HEK293T (cell line): Measurements from ENCODE around the gene CDH4.

Source experiments
- CTCF ChIA-PET: fragments of 350-600 bp; formaldehyde crosslinking; extraction: SDS; loops from one replicate; lab custom pipeline; 2021; ENCODE audit warnings: antibody characterized with exemption, inconsistent platforms; lab: Yijun Ruan, JAX
- POLR2A ChIA-PET: fragments of 350-600 bp; formaldehyde crosslinking; extraction: SDS; loops from one replicate; lab custom pipeline; 2020; ENCODE audit warnings: antibody characterized with exemption, inconsistent platforms; lab: Yijun Ruan, JAX
- DNase-seq: peaks from one replicate; pipeline ENCODE4 v3.0.0; 2012; ENCODE audit warnings: mixed read lengths; ENCODE audit errors: extremely low spot score
- ARNT ChIP-seq: fragments of 450-650 bp; IDR thresholded peaks from 2 replicates; pipeline ENCODE4 v1.6.1; 2017; ENCODE audit warnings: mild to moderate bottlenecking
- BHLHE40 ChIP-seq: fragments of 450-650 bp; IDR thresholded peaks from 2 replicates; pipeline ENCODE4 v1.6.1; 2016; ENCODE audit warnings: mild to moderate bottlenecking, moderate library complexity, borderline replicate concordance
- CTBP1 ChIP-seq: fragments of 450-650 bp; IDR thresholded peaks from 2 replicates; pipeline ENCODE4 v1.6.1; 2016; ENCODE audit warnings: borderline replicate concordance
- ELF4 ChIP-seq: fragments of 450-650 bp; IDR thresholded peaks from 2 replicates; pipeline ENCODE4 v1.6.1; 2017; ENCODE audit warnings: antibody characterized with exemption
- FOXA1 ChIP-seq: fragments of 450-650 bp; IDR thresholded peaks from 2 replicates; pipeline ENCODE4 v1.6.1; 2016; ENCODE audit warnings: mild to moderate bottlenecking
- FOXK2 ChIP-seq: fragments of 450-650 bp; IDR thresholded peaks from 2 replicates; pipeline ENCODE4 v1.6.1; 2016; ENCODE audit warnings: mild to moderate bottlenecking
- FOXM1 ChIP-seq: fragments of 450-650 bp; IDR thresholded peaks from 2 replicates; pipeline ENCODE4 v1.6.1; 2017; ENCODE audit warnings: mild to moderate bottlenecking, borderline replicate concordance
- HDGF ChIP-seq: fragments of 450-650 bp; IDR thresholded peaks from 2 replicates; pipeline ENCODE4 v1.6.1; 2017; ENCODE audit warnings: antibody characterized with exemption, borderline replicate concordance
- L3MBTL2 ChIP-seq: fragments of 450-650 bp; conservative IDR thresholded peaks from 2 replicates; pipeline ENCODE4 v1.6.1; 2016; ENCODE audit warnings: mild to moderate bottlenecking
- LEF1 ChIP-seq: fragments of 450-650 bp; IDR thresholded peaks from 2 replicates; pipeline ENCODE4 v1.6.1; 2017; ENCODE audit warnings: mild to moderate bottlenecking, borderline replicate concordance
- NFRKB ChIP-seq: fragments of 450-650 bp; IDR thresholded peaks from 2 replicates; pipeline ENCODE4 v1.6.1; 2016; ENCODE audit warnings: mild to moderate bottlenecking, moderate library complexity
- SP1 ChIP-seq: fragments of 450-650 bp; IDR thresholded peaks from 2 replicates; pipeline ENCODE4 v1.6.1; 2017
- SUZ12 ChIP-seq: fragments of 450-650 bp; IDR thresholded peaks from 2 replicates; pipeline ENCODE4 v1.6.1; 2016; ENCODE audit warnings: mild to moderate bottlenecking
- TARDBP ChIP-seq: fragments of 450-650 bp; IDR thresholded peaks from 2 replicates; pipeline ENCODE4 v1.6.1; 2016
- ZNF384 ChIP-seq: fragments of 450-650 bp; IDR thresholded peaks from 2 replicates; pipeline ENCODE4 v1.6.1; 2016
- TF ChIP-seq, protein P1 (sequence below): fragments of 450-650 bp; IDR thresholded peaks from 2 replicates; pipeline ENCODE4 v1.6.1; 2016

Gene CDH4

DNA sequence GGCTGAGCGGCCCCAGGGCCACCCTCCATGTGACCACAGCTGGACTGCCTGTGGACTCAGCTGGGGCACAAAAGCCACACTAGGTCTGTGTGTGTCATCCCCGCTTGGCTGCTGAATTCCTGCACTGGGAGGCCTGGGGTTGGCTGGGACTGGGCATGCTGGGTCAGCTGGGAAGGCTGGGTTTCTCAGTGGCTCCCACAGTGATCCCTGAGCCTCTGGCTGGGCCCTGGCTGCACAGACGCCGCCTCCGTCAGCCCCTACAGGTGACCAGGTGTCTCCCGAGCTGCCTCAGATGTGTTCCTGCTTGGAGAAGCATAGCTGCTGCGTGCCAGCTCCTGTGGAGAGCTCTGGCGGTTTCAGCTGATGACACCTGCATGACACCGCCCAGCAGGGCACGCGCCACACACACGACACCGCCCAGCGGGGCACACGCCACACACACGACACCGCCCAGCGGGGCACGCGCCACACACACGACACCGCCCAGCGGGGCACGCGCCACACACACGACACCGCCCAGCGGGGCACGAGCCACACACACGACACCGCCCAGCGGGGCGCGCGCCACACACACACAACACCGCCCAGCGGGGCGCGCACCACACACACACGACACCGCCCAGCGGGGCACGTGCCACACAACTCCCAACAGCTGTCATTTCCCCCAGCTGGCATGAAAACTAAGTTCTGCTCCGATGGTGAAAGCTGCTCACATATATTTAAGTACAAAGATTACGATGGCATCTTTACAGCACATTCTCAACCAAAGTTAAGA, 724.8 kb downstream of the CDH4 start:
- ChIA-PET POLR2A (no interaction called here), CTCF (no interaction called here)
- TF ChIP-seq HDGF (no peak), FOXM1 (no peak), FOXA1 (no peak), L3MBTL2 (no peak), TARDBP (no peak), CTBP1 (no peak), SUZ12 (no peak), LEF1 (no peak), ZNF384 (no peak), ARNT (no peak), BHLHE40 (no peak)
- no peak for DNase-seq

DNA sequence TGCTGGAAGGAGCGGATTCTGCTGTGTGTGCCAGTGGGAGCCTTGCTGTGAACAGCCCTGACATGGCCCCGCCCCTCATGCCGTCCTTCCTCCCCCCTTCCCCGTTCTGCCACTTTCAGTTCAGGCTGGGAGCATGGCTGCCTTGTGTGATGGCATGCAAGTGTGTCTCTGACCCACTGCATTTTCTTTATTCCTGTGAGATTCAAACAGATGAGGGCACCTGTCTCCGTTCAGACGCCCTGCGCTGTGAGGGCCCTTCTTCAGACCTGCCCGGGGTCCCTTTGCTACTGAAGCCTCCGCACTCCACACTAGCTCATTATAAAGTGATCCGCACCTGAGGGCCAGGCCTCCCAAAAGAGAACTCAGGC, 725.3 kb downstream of the CDH4 start:
- no peak for DNase-seq
- POLR2A ChIA-PET: no interaction called here

DNA sequence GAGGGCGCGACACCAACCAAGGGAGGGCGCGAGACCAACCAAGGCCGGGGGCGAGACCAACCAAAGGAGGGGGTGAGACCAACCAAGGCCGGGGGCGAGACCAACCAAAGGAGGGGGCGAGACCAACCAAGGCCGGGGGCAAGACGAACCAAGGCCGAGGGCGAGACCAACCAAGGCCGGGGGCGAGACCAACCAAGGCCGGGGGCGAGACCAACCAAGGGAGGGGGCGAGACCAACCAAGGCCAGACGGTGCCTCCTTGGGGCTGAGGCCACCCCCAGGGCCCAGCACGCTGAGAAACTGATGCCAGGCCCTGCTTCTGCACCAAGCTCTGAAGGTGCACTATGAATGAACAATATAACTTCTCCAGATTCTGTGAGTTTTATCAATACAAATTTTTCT, 726.4 kb downstream of the CDH4 start:
- no peak for DNase-seq
- TF ChIP-seq NFRKB (no peak), HDGF (no peak), ELF4 (no peak), FOXK2 (no peak), ARNT (no peak), ZNF384 (no peak), FOXM1 (no peak), LEF1 (no peak), SUZ12 (no peak)
- TF ChIP-seq, protein P1, sequence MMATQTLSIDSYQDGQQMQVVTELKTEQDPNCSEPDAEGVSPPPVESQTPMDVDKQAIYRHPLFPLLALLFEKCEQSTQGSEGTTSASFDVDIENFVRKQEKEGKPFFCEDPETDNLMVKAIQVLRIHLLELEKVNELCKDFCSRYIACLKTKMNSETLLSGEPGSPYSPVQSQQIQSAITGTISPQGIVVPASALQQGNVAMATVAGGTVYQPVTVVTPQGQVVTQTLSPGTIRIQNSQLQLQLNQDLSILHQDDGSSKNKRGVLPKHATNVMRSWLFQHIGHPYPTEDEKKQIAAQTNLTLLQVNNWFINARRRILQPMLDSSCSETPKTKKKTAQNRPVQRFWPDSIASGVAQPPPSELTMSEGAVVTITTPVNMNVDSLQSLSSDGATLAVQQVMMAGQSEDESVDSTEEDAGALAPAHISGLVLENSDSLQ: no peak
- ChIA-PET POLR2A (no interaction called here), CTCF (no interaction called here)

More for the DNA sequence above, 725.3 kb downstream of the CDH4 start:
- TF ChIP-seq HDGF (no peak), SUZ12 (no peak), TARDBP (no peak), ELF4 (no peak), FOXK2 (no peak), FOXA1 (no peak), ARNT (no peak), LEF1 (no peak), CTBP1 (no peak), NFRKB (no peak), SP1 (no peak), ZNF384 (no peak), L3MBTL2 (no peak)
- TF ChIP-seq, protein P1: no peak
- CTCF ChIA-PET: no interaction called here

DNA sequence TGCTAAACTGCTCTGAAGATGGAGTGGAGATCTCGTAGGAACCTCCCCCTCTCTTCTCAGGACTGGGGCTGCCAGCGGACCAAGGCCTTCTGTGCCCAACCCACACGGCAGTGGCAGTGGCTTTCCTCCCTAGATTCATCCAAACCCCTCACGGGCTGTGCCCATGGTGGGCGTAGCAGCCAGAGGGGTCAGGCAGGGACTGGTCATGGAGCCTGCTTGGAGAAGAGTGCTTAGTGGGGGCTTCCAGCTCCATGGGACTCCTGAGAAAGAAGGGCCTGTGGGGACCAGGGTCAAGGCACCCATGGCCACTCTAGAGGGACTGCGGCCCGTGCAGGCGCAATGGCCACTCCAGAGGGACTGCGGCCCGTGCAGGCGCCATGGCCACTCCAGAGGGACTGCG, 727.0 kb downstream of the CDH4 start:
- no peak for DNase-seq
- no peak for TF ChIP-seq BHLHE40
- no peak for TF ChIP-seq FOXK2
- no peak for TF ChIP-seq LEF1
- no peak for TF ChIP-seq L3MBTL2
- no peak for TF ChIP-seq ZNF384

DNA sequence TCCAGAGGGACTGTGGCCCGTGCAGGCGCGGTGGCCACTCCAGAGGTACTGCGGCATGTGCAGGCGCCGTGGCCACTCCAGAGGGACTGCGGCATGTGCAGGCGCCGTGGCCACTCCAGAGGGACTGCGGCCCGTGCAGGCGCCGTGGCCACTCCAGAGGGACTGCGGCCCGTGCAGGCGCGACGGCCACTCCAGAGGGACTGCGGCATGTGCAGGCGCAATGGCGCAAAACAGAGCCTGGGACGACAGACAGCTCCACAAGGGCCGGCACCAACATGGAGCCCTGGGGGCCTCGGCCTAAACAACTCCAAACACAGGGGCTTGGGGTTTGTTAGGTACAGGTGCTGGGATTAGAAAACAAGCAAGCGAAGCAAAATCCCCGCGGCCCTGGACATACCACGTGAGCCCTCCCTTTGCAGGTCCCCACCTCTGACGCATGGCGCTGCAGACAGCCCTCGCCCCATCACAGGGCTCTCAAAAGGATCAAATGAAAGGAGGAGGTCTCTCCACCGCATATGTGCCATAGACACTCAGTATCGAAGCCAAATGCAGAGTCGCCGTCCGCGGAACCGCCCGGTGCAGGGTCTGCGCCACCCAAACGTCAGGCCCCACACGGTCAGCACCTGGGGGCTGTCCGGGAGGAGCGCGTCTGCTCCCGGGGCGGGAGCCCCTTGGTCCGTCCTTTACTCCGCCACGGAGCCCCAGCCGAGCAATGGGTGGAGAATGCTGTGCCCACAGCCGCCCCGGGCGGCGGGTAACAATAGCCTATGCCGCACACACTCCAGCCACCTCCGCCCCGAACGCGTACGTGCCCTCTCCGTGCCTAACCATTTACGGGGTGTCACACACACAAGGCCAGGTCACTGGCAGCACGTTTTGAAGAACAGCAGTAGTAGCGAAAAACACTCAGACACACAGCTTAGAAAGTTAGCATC, 727.9 kb downstream of the CDH4 start:
- no peak for DNase-seq
- CTCF ChIA-PET: no interaction called here
- no peak for TF ChIP-seq LEF1
- TF ChIP-seq NFRKB: no peak
- TF ChIP-seq L3MBTL2: no peak
- TF ChIP-seq FOXA1: no peak
- no peak for TF ChIP-seq SUZ12
- no peak for TF ChIP-seq ARNT
- TF ChIP-seq CTBP1: no peak
- no peak for TF ChIP-seq FOXM1
- TF ChIP-seq BHLHE40: no peak
- no peak for TF ChIP-seq SP1
- no peak for TF ChIP-seq ELF4
- no peak for TF ChIP-seq FOXK2
- no peak for TF ChIP-seq HDGF
- no peak for TF ChIP-seq ZNF384
- no peak for TF ChIP-seq TARDBP
- TF ChIP-seq, protein P1: no peak
- POLR2A ChIA-PET: no interaction called here

More for the DNA sequence above, 727.0 kb downstream of the CDH4 start:
- ChIA-PET POLR2A (no interaction called here), CTCF (no interaction called here)
